ENCODE results near the gene EEPD1.

The EEPD1 gene

DNA sequence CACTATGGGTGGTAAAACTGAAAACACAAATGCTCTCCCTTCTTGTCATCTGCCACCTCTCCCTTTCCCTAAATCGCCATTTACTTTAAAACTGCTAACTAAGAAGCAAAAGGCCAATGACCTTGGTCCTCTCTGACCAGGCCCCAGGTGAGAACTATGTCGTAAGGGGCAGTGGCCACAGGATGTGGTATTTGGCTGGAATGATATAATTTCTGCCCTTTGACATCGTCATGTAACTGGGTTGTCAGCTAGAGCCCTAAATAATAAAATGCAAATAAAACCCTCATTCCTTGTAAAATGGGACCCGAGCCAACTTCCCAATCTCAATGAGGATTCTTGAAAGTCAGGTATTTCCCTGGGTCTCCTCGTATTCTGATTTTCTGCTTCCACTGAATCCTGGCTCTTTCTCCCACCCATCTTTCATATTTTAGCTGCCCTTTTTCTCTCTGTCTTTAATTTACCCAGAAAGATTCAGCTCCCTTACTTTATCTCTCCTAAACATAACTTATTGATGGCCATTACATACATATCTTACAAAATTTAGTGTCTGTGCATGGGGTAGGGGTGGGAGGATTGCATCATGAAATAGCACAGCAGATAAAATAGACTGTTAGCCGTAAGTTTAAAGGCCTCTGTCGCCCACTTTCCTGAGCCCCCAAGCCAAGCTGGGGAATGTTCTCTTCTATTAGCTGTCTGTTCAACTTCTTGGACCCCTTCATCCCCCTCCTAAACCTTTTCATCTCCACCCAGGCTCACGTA lies 3.2 kb upstream of the EEPD1 start:
- in situ Hi-C loops (cut with MboI; ENCODE audit: low sequenced_read_pairs, unreplicated experiment): no loop called here
- no peak for DNase-seq (ENCODE audit: low spot score)

DNA sequence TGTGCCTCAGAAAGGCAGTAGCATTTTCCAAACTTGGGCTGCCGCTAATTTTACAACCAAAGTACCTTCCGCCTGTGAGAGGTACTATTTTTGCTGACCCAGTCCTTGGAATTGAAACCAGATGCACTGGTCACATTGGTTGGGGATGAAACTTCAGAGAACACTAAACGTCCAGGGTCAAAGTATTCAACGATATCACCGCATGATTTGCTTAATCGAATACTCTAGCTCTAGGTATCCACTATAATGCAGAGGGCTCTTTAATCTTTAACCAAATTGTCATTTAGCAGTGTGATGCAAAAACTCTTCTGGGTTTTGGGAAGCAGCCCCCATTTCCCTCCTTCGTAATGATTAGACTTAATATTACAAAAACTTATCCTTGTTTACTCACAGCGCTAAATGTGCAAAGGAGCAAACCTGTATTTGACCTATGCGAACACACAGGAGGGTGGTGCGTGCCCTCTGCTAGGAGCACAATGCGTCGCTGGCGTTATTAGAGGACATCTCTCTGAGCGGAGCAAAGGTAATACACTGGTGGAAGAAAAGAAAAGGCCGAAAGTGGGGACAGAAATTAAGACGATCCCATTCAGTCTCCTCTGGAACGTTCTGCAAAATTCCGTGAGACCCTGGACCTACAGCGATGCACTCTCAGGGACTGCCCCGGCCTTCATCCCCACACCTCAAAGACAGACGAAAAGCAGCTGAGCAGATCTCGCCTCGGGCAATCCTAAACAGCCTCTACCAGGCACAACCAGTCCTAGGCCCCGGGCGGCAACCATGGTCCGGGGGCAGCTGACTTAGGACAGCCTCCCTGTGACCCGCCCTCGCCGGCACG lies 916 bp upstream of the EEPD1 start:
- TF ChIP-seq, protein P1, sequence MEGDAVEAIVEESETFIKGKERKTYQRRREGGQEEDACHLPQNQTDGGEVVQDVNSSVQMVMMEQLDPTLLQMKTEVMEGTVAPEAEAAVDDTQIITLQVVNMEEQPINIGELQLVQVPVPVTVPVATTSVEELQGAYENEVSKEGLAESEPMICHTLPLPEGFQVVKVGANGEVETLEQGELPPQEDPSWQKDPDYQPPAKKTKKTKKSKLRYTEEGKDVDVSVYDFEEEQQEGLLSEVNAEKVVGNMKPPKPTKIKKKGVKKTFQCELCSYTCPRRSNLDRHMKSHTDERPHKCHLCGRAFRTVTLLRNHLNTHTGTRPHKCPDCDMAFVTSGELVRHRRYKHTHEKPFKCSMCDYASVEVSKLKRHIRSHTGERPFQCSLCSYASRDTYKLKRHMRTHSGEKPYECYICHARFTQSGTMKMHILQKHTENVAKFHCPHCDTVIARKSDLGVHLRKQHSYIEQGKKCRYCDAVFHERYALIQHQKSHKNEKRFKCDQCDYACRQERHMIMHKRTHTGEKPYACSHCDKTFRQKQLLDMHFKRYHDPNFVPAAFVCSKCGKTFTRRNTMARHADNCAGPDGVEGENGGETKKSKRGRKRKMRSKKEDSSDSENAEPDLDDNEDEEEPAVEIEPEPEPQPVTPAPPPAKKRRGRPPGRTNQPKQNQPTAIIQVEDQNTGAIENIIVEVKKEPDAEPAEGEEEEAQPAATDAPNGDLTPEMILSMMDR (IDR thresholded peaks at IDR 0.05; ENCODE audit: borderline replicate concordance, control extremely low read depth, extremely low read depth, insufficient read depth, missing control alignments): no peak
- in situ Hi-C loops (cut with MboI; ENCODE audit: low sequenced_read_pairs, unreplicated experiment): no loop called here
- DNase-seq (ENCODE audit: low spot score): no peak

More for the DNA sequence above, 3.2 kb upstream of the EEPD1 start:
- TF ChIP-seq, protein P1 (IDR thresholded peaks at IDR 0.05; ENCODE audit: borderline replicate concordance, control extremely low read depth, extremely low read depth, insufficient read depth, missing control alignments): no peak

DNA sequence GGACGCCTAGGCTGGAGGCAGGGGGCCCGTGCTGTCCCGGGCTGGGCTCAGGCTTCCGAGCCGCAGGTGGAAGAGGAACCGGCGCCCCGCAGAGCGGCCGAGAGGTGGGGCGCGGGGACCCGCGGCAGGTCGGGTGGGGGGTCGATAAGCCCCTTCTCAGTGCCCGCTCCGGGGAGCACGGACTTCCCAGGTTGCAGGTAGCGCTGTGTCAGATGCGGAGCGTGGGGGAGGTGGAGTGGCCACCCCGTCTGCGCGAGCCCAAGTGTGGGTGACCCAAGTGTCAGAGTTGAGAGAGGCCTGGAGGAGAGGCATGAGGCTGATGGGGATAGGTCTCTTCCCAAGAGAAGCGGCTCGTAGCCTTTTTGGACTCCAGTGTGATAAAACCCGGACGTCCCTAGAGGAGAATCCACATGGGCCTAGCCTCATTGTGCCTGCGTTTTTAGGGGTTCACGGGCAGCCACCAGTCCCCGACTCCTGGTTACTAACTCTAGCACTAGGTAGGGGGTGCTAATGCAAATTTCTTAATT lies 580 bp downstream of the EEPD1 start:
- in situ Hi-C loops (cut with MboI; ENCODE audit: low sequenced_read_pairs, unreplicated experiment): no loop called here
- TF ChIP-seq, protein P1 (IDR thresholded peaks at IDR 0.05; ENCODE audit: borderline replicate concordance, control extremely low read depth, extremely low read depth, insufficient read depth, missing control alignments): no peak
- peak; percentile 29 for DNase-seq (ENCODE audit: low spot score)

DNA sequence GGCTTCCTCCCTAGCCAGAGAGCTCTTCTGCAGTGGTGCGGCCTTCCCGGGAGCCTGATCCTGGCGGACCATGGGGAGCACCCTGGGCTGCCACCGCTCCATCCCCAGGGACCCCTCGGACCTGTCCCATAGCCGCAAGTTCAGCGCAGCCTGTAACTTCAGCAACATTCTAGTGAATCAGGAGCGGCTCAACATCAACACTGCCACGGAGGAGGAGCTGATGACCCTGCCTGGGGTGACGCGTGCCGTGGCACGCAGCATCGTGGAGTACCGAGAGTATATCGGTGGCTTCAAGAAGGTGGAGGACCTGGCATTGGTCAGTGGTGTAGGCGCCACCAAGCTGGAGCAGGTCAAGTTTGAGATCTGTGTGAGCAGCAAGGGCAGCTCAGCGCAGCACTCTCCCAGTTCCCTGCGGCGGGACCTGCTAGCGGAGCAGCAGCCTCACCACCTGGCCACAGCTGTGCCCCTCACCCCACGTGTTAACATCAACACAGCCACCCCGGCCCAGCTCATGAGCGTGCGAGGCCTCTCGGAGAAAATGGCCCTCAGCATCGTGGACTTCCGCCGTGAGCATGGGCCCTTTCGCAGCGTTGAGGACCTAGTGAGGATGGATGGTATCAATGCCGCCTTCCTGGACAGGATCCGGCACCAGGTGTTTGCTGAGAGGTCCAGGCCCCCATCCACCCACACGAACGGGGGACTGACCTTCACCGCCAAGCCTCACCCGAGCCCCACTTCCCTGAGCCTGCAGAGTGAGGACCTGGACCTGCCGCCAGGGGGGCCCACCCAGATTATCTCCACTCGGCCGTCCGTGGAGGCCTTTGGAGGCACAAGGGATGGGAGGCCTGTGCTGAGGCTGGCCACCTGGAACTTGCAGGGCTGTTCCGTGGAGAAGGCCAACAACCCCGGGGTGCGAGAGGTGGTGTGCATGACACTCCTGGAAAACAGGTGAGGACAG lies 1.5 kb downstream of the EEPD1 start:
- TF ChIP-seq, protein P1 (IDR thresholded peaks at IDR 0.05; ENCODE audit: borderline replicate concordance, control extremely low read depth, extremely low read depth, insufficient read depth, missing control alignments): no peak
- in situ Hi-C loops (cut with MboI; ENCODE audit: low sequenced_read_pairs, unreplicated experiment): no loop called here
- no peak for DNase-seq (ENCODE audit: low spot score)

DNA sequence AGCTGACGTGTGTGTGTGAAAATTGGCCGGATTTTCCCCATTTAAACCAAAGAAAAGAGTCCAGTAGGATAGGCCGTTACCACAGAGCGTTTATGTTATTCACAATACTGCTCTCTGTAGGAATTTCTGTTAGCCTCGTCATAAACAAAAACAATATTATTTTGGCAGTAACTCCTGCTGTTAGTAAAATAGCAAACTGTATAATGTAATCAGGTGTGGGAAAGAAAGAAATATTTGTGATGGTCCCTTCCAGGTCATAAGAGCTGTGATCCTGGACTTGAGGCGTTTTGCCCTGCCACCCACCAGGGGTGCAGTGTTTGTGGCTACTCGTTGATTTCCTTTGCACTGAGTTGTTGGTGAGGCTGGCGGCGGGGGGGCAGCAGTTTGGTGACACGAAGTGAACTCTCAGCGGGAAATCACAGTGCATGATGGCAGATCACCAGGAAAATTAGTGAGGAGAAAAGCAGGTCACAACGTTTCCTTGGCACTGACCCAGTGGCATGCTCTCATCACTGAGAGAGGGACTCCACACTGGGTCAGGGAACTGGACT lies 2.8 kb downstream of the EEPD1 start:
- in situ Hi-C loops (cut with MboI; ENCODE audit: low sequenced_read_pairs, unreplicated experiment): no loop called here
- DNase-seq (ENCODE audit: low spot score): no peak
- TF ChIP-seq, protein P1 (IDR thresholded peaks at IDR 0.05; ENCODE audit: borderline replicate concordance, control extremely low read depth, extremely low read depth, insufficient read depth, missing control alignments): no peak

Data from GM13976 (cell line).